Stimulated activated CD4-positive, alpha-beta T cell treated with anti-CD3 and anti-CD28 coated beads, Interleukin-12 subunit alpha, Interleukin-12 subunit beta, amount 100 ng/mL, for 4 hours (primary cell): ENCODE results near the gene SLC1A3.
"Not testable (repeated sequence)": the region's sequence is repeated elsewhere in the genome, so short reads cannot be mapped to it uniquely, and the experiment has no call there.

Experiments
- DNase-seq: peaks from one replicate; pipeline ENCODE4 v3.0.0-alpha.2; 2020

The SLC1A3 gene

DNA sequence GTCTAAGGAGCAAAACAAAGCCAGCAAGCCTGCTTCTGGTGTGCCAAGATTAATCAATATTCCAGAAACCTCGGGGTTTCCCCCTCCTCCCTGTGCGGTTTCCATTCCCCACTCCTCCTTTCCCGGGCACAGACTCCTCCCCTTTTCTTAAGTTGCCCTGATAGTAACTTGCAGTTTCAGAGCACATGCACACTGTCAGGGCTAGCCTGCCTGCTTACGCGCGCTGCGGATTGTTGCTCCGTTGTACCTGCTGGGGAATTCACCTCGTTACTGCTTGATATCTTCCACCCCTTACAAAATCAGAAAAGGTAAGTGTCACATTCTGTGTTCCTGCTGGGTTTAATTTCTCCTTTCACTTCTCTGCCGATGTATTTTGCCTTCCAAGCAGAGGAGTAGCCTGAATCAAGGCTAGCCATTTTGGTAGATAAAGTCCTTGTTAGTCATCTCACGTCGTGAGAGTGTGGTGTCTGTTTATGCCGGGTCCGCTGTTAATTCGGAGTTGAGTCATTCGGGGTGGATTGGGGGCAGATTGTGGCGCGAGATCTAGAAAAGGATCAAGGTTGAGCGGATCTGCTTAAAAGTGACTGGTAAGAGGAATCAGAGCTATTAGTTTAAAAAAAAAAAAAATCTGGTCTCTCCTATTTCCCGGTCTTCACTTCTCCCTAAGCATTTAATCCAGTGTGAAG is at the start of gene SLC1A3:
Gene SLC1A3 (plus strand): TSS at position 179 of the 686 bp plus-strand sequence. CDS start 1,818 bp downstream, outside the sequence.
- peak; percentile 15 for DNase-seq

DNA sequence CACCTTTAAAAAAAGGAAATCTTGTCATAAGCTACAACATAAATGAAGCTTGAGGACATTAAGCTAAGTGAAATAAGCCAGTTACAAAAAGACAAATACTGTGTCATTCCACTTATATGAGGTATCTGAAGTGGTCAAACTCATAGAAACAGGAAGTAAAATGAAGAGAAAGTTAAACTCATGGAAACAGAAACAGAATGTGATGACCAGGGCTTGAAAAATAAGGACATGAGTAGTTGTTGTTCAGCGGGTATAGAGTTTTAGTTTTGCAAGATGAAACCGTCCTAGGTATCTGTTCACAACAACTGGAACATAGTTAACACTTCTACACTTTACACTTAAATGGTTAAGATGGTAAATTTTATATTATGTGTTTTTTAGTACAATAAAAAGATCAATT is 47.8 kb upstream of the SLC1A3 start:
- no peak for DNase-seq

DNA sequence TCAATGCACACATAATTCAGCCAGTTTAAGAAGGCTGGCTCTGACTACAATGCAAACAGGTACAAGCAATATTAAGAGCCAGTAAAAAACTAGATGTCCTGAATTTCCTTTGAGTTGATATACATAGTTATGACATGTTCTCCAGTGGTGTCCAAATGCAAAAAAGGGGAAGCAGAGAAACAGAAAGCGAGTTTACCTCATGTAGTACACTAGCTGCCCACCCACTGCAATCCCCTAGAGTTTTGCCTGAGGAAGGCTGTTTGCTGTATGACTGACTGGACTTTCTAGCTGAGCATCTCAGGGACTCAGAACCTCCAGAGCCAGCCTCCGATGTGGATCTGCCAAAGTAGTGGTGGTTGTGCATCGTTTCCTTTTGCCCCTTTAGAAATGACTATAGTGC is 44.8 kb upstream of the SLC1A3 start:
- DNase-seq: no peak

DNA sequence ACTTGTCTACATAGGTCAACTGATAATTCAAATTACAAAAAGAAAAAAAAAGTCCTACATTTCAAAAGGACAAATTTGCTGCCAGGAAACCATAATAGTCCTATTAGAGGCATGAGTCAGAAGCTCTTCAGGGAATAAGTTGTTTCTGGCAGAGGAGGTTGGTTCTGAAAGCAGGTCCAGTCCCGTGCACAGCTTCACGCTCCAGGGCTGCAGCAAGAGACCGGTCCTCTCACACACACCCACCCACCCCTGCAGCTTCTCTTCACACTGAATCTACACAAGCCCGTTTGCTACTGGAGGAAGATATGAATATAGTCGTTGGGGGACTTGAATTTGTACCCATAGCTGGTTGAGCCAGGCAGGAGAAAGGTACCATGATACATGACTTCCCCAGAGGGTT is 36.9 kb upstream of the SLC1A3 start:
- DNase-seq: no peak

DNA sequence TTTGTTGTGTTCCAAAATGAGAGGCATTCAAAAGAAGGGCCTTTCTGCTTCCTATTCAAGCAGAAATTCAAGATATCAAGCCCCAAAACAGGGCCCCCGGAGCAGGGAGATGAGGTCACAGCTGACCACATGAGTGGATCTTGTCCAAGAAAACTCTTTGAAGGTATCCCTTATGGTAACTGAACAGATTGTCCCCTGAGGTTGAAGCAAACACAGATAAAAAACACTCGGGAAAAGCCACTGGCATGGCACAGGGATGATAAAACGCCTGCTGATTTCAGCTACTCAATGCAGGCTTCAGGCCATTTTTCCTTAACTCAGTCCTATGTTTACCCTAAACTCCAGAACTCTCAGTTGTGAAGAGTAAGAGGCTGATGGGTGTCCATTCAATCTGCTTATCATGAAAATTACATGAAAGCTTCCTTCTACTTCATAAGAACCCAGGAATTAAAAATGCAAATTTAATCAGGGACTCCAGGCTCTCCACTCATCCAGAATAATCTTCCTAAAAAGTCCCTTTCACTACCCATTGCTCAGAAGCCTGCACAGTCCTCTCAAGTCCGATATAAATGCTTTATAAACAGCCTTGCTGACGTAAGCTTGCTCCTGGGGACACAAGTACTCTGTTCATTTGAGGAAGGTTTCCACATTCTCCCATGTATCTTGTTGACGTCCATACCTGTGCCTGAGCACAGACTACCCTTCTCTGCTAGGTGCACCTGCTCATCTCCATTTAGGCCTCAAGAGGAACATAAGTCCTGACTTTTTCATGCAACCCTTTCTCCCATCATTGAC is 35.9 kb upstream of the SLC1A3 start:
- DNase-seq: no peak

DNA sequence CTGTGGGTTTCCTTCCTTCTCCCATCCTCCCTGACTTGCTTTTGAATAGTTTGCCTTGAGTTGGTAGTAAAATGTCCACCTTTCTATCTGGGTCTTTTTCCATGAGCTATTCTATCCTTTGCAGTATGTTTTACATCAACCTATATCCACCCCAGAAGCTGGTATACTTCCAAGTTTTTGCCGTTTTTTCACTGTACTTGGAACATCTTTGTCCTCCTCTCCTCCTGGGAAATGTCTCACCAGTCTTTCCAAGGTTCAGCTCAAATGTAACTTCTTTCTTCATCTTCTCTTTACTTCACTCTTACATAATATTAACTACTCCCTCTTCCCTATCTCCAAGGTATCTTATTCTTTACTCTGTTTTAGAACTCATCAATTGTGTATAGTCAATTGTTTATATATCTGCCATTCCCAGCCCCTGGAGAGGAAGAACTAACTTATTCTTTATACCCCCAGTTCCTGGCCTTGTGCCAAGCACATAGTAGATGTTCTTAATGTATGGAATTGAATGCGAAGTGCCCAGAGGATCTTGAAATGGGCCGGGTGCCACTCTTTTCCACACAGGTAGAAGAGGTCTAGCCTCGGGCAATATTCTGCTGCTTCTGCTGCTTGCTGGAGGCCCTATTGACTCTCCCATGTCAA is 34.9 kb upstream of the SLC1A3 start:
- DNase-seq: no peak

DNA sequence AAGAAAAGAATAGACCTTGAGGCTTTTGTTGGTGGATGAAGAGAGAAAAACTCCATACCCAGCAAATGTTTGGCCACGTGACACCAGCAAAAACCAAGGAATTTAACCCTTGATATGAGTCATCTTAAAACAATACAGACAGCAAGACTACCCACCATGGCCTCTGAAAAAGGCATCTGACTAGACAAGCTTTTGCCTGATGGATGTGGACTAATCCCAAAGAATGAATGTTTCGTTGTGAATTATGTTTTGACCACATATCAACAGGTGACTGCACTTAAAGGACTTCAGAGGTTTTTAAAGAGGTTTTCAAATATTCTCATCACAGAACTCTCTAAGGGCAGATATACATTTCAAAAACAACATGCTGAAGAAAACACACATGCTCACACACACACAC is 33.0 kb upstream of the SLC1A3 start:
- no peak for DNase-seq

DNA sequence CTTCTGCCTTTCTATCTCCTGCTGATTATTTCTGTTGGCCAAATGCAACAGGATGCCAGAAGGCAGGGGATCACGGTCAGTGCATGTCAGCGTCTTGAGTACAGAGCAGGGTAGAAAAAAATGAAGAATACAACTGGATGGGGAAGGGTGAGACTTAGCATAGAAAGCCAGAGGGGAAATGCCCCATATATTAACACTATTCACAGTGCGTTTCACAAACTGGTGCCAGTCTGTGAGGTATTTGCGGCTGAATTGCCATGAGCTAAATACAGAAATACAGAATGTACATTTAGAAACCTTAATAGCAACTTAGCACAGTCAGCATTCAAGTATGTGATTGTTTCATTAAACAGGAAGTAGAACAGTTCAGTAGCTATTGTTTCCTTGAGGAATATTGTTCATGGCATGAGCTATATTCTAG is 31.0 kb upstream of the SLC1A3 start:
- no peak for DNase-seq

DNA sequence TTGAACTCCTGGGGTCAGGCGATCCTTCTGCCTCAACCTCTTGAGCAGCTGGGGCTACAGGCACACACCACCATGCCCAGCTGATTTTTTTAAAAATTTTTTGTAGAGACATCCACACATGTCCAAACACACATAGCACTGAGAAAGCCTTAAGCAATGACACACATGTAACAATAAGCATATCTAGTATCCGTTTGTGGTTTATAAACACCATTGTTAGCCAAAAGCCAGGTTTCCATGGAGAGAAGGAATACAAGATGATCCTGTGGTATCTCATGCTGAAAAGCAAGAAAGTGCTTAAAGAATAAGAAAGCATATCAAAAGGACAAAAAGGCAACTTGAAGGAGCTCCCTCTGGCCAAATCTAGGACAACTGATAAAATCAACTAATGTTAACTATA is 29.7 kb upstream of the SLC1A3 start:
- no peak for DNase-seq

DNA sequence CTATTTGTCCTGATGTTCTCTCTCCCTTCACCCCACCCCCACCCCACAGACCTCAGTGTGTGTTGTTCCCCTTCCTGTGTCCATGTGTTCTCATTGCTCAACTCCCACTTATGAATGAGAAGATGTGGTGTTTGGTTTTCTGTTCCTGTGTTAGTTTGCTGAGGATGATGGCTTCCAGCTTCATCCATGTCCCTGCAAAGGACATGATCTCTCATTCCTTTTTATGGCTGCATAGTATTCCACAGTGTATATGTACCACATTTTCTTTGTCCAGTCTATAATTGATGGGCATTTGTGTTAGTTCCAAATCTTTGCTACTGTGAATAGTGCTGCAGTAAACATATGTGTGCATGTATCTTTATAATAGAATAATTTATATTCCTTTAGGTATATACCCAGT is 26.5 kb upstream of the SLC1A3 start:
- not testable (repeated sequence) for DNase-seq

DNA sequence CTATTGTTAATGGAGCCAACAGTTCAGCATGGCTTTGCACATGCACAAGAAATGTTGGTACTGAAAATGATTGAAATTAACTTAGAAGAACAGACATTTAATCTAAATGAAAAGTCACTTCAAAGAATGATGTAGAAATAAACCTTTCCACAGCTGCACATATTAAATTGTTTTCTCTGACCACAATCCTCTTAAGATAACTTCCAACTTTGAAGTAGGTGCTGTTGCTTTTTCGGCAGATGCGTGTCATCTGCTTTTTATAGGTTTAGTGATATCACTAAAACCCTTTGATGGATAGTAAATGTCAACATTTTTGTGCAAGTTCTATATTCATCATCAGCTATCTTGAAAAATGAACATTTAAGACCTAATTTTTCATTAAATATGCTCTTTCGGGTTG is 25.3 kb upstream of the SLC1A3 start:
- DNase-seq: no peak

DNA sequence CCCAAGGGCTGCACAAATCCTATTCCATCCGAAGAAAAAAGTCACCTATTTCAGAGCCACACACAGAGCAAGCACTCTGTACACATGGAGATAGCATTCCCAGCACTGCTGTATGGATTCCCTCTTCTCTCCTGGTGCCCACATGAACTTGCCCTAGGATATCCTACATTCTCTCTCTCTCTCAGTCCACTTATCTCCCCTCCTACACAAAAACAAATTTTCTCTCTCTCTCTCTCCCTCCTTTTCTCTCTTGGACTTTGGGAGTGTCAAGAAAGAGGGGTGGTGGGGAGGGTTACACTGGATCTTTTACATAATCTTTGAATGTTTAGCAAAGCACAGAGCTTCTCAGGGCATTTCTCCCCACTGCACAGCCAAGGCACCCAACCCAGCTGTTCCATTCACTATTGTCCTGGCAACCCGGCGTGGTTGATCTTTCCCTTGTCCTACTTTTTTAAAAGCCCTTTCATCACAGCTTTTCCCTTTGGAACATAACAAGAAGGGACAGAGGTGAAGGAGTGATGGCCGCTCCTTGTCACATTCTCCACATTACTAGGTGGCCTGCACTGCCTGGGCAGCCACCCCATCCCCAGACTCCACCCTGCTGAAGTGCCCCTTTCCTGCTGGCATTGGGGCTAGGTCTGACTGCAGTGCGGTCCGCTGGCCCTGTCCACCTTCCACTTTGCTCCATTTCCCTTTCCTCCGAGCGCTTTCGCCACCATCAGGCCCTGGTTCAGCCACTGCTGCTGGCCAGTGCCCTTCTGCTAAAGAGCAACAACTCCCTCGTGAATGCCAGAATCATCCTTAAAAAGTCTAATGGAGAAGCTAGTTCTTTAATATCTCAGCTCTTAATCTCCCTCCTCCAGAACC is 22.2 kb upstream of the SLC1A3 start:
- DNase-seq: no peak

DNA sequence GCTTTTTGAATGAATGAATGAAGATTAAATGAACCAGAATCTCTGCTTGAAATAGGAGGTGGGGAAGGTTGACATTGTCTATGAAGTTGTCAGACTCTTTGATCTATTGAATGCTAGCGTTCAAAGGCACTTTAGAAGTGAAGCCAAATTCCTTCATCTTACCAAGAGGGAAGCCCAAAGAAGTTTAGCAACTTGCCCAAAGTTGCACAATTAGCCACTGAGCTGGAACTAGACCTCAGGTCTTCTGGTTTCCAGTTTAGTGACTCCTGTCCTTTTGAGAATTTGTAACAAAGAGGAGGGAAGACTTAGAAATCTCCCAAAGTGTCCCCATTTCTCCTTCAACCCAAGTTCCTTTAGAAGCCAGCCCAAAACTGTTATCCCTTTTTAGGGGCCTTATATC is 20.7 kb upstream of the SLC1A3 start:
- DNase-seq: no peak

DNA sequence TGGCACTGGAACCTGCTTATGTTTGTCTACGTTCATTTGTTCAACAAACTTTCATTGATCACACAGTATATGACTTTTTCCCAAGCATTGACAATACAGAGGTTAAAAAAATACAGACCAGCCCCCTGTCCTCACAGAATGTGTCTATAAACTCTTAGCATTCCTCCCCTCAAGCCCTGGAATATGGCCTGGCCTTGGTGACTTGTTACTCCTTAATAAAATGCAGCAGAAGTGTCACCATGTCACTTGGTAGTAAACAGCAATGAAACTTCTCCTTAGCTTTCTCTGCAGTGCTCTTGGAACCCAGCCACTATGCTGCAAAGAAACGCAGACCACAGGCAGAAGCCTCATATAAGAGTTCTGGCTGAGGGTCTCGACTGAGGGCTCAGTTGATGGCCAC is 19.1 kb upstream of the SLC1A3 start:
- no peak for DNase-seq

DNA sequence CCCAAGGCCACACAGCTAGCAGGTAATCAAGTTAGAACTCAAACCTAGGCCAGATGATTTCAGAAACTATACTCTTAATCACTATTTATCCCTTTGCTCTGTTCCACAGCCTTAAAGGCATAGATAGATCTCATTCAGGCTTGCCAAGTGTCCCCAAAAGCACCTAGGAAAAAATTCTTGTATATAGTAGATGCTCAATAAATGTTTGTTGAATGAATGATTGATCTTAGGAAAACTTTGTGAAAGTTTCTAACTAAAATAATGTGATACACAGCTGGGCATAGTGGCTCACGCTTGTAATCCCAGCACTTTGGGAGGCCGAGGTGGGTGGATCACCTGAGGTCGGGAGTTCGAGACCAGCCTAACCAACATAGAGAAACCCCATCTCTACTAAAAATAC is 16.7 kb upstream of the SLC1A3 start:
- not testable (repeated sequence) for DNase-seq

DNA sequence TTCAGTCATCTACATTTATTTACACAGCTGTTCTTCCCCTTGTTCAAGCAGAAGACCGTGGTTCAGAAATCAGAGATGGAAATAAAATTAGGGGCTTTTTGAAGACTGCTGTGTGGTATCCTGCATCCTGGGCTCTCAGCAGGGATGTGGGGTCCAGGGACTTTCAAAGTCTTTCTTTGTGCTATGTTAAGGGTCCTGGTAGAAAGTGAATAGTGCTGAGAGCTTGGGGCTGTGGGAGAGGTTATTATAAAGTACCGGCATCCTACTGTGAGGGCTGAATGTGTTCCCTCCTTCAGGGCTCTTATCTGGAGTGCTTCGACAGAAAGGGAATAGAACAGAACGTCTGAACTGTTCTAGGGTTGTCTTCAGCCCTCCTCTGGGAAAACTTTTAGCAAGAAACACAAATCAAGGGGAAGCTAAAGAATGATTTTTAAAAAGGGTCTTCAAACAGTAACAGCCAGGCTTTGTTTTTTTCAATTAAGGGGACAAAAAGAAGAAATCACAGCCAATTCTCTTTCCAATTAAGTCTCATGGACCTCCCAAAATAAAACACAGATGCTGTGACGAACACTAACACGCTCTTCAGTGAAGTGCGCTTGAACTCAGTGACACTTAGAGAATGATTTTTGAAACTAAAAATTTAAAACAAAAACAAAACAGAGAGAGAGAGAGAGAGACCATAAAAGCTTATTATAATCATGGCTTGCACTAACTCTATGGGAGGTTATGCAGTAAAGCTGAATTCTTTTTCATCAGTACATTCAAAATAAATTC is 15.7 kb upstream of the SLC1A3 start:
- DNase-seq: no peak

DNA sequence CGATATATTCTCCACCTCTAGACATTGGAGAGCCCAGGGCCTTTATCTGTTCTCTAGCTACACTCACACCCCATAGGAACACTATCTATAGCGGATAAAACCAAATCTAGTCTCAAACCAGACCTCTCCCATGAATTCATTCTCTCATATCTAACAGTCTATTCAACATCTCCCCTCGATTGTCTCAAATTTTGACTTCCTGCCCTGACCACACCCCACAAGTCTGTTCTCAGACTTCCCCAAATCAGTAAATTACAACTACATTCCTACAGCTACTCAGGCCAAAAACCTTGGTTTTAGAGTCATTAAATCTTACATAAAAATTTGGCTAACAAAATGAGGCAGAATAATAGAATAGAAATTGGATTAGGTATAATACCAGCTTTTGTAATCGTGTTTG is 12.5 kb upstream of the SLC1A3 start:
- no peak for DNase-seq

DNA sequence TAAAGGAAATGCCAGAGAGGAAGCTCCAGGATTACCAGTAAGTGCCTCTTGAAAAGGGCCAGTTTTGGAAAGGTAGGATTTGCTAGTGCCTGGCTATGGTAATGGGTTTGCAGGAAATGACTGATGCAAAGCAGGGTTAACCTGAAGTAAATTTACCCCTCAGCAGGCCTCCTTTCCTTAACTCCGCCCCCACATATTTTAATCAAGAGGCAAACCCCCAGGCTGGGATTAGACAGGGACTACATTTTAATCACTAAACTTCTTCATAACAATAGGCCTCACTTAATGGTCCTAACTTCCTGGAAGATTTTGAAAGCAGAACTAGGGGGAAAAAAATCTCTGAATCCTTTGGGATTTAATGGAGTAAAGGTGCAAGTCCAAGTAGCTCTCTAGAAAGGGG is 10.2 kb upstream of the SLC1A3 start:
- DNase-seq: no peak

DNA sequence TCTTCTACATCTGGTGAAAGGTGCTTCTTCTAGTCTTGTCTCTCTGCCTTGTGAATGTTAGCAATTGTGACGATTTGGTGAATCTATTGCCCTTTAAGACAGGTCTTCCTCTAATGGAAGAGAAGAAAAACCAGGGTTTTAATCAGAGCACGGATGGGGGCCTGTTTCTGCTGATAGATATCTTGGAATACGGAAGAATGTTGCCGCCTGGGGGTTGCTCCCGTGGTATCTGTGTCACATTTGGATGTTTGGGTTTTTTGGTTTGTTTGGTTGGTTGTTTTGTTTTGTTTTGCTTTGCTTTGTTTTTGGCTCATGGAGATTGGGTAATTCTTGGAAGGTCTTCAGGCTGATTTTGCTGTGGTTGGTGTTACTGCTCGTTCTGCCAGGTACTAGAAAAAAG is 9.7 kb upstream of the SLC1A3 start:
- DNase-seq: no peak

DNA sequence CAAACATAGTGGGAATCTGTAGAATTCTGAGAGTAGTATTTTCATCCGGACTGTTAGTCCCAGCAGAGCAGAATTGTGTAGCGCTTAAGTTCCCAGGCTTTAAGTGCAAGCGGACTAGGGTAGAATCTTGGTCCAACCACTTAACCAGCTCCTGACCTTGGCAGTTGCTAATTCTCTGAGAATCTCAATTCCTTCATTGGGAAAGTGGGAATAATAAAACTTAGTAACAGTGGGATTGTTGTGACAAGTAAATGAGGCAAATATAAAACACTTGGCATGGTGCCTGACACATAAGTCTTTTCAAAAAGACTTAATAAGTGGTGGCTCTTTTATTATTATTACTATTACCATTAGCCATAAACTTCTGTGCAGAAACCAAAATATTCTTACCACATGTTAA is 8.4 kb upstream of the SLC1A3 start:
- DNase-seq: no peak

DNA sequence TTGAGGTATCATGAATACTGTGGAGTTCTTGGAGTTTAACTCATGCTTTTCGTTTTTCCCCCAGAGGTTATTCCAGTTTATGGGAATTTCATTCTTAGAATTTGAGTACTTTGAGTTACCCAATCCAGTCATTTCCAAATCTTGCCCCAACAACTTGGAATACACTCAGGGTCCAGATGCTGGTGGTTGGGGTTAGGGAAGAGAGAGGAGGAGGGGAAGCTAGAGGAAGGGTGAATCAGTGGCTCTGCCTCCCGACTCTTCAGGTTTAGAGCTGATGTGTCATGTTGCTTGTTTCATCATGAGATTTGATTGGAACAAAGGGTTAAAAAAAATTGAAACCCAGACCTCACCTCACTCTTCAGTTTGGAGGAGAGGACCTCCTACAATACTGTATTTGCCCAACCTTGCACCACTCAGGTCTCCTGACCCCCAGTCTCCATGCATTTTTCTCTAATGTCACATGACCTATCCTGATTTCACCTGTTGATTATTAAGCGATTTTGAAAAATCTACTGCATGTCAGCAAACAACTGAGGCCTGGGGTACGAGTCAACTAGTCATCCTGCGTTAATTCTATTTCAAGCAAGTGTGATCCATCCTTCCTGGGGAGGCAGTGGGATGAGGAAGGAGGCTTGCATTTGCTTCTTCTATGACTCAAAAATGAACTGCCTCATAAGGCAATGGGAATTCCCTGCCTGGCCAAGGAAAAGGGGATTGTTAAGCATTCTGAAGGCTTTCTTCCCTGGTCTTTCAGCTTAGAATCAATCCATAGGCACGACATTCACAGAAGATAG is 6.2 kb upstream of the SLC1A3 start:
- DNase-seq: no peak
